PC-9 (cell line): ENCODE results near the gene COL11A2. TPM values are rescaled to one million over a fixed set of nuclear protein-coding genes. Genes with fewer than 3 reads are reported as not detected.

ENCODE experiments used
- BruUV-seq: library from RNA; stranded (reverse); fragments of 400-500 nt; replicated peaks from 2 replicates; lab custom pipeline; 2021; lab: Mats Ljungman, UMichigan
- CTCF ChIA-PET: fragments of 300-600 bp; sonication (Branson Sonifier 250); formaldehyde crosslinking; loops from one replicate; lab custom pipeline; 2022; ENCODE audit warnings: antibody characterized with exemption; lab: Charles Lee
- POLR2A ChIA-PET: fragments of 300-600 bp; sonication (Branson Sonifier 250); formaldehyde crosslinking; loops from one replicate; lab custom pipeline; 2022; ENCODE audit warnings: antibody characterized with exemption; ENCODE audit not compliant: unreplicated experiment; lab: Charles Lee
- DNase-seq, 2 experiments: peaks; one replicate each; pipeline versions ENCODE4 v3.0.0 to v3.0.0-alpha.2; 2015 to 2022; ENCODE audit warnings: mixed read lengths in 1 of 2
- H2AFZ ChIP-seq: fragments of 200-600 bp; sonication (generic); 2 replicates; pipeline ENCODE4 v1.8.1; 2017; ENCODE audit warnings: antibody characterized with exemption
- H3F3A ChIP-seq: fragments of 200-600 bp; sonication (generic); 2 replicates; pipeline ENCODE4 v1.8.1; 2017; ENCODE audit warnings: antibody characterized with exemption, mild to moderate bottlenecking, low read depth; ENCODE audit not compliant: insufficient read depth
- H3K27ac ChIP-seq: fragments of 200-600 bp; sonication (generic); 2 replicates; pipeline ENCODE4 v1.6.1; 2016; ENCODE audit warnings: mixed run types
- H3K27me3 ChIP-seq: fragments of 200-600 bp; sonication (generic); 2 replicates; pipeline ENCODE4 v1.6.1; 2016; ENCODE audit warnings: low read depth, mixed run types; ENCODE audit not compliant: insufficient read depth
- H3K36me3 ChIP-seq: fragments of 200-600 bp; sonication (generic); 2 replicates; pipeline ENCODE4 v1.6.1; 2016; ENCODE audit warnings: low read depth, mixed run types
- H3K4me1 ChIP-seq: fragments of 200-600 bp; sonication (generic); replicated peaks from 2 replicates; pipeline ENCODE4 v1.6.1; 2016; ENCODE audit warnings: mixed run types; ENCODE audit not compliant: insufficient read depth
- H3K4me2 ChIP-seq: fragments of 200-600 bp; sonication (generic); 2 replicates; pipeline ENCODE4 v1.6.1; 2017; ENCODE audit warnings: mixed run types
- H3K4me3 ChIP-seq: fragments of 200-600 bp; sonication (generic); 2 replicates; pipeline ENCODE4 v1.6.1; 2016; ENCODE audit warnings: mixed run types
- H3K79me2 ChIP-seq: fragments of 200-600 bp; sonication (generic); 2 replicates; pipeline ENCODE4 v1.6.1; 2017; ENCODE audit warnings: low read depth, mixed run types
- H3K9me2 ChIP-seq: fragments of 200-600 bp; sonication (generic); 2 replicates; pipeline ENCODE4 v1.8.1; 2017; ENCODE audit warnings: mild to moderate bottlenecking; ENCODE audit not compliant: insufficient read depth
- H3K9me3 ChIP-seq: fragments of 200-600 bp; sonication (generic); 2 replicates; pipeline ENCODE4 v1.8.1; 2016; ENCODE audit warnings: low read depth; ENCODE audit not compliant: insufficient read depth
- H4K20me1 ChIP-seq: fragments of 200-600 bp; sonication (generic); 2 replicates; pipeline ENCODE4 v1.8.1; 2017; ENCODE audit not compliant: insufficient read depth
- CTCF ChIP-seq: fragments of 200-600 bp; sonication (generic); conservative IDR thresholded peaks from 2 replicates; pipeline ENCODE4 v1.6.1; 2017; ENCODE audit warnings: mixed run types, antibody characterized with exemption, mild to moderate bottlenecking, moderate library complexity
- EZH2 ChIP-seq: fragments of 200-600 bp; sonication (generic); IDR thresholded peaks from 2 replicates; pipeline ENCODE4 v1.8.0; 2017; ENCODE audit warnings: antibody characterized with exemption, low read depth
- intact Hi-C: fragments of 100-400 bp; cut with micrococcal nuclease; formaldehyde crosslinking; loops from one replicate; pipeline ENCODE4 v1.10.0; 2022; ENCODE audit not compliant: unreplicated experiment
- total RNA-seq: library from RNA; stranded (reverse); gene quantifications from 2 replicates; pipeline ENCODE4 v1.2.3, GENCODE V29; 2021

COL11A2 gene
- total RNA-seq, 1 experiment from 2014 or later, result 2.2 TPM

- H3K4me1 ChIP-seq, result peaks cover 4% of the 10 kb centered on the region
- no peaks in the 10 kb centered on the region for H4K20me1 ChIP-seq
- BruUV-seq, result no TSS peak
- no peak overlapping the region for H3K4me3 ChIP-seq
- H3K27ac ChIP-seq, result no peak overlapping the region
- POLR2A ChIA-PET, result no interaction called here
- H2AFZ ChIP-seq, result no peak overlapping the region
- H3K4me2 ChIP-seq, result no peak overlapping the region
- H3K9me2 ChIP-seq, result no peaks in the 10 kb centered on the region
- H3K36me3 ChIP-seq, result no peaks in the 10 kb centered on the region
- peaks cover 38% of the 10 kb centered on the region for H3K27me3 ChIP-seq
- H3F3A ChIP-seq, result no peaks in the 10 kb centered on the region
- H3K79me2 ChIP-seq, result no peaks in the 10 kb centered on the region
- intact Hi-C loops, result loop anchor here (5.0 kb wide), 1 partner anchor 87 kb away; no protein-coding TSS in a partner anchor
- CTCF ChIA-PET, result interaction anchor here (1.2 kb wide), 1 partner anchor 86 kb away, joined by 3 read pairs; no protein-coding TSS in a partner anchor
- DNase-seq, result no peak
- H3K9me3 ChIP-seq, result no peaks in the 10 kb centered on the region
- no peak for TF ChIP-seq CTCF
- TF ChIP-seq EZH2, result no peak
These were observed 32.2 kb downstream of the COL11A2 start for GRCh38 chr6:33160096-33160495.

DNA sequence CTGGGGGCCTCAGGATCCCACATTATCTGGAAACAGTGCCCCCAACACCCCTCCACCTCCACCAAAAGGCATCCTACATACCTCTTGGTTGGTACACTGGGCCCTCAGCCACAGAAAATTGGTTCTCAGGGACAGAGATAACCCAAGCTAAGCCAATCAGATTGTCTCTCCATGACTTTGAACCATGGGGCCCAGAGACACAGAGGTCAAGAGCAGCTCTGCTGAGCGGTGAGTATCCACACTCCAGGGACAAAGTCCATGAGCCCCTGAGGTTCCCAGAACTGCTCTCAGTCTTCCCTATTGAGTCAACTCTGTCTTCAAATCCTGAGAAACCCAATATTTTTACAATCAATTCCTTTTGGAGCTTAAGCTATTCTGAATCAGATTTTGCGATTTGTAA is 35.3 kb downstream of the COL11A2 start:
- Histone ChIP-seq H3K9me3 (no peaks in the 10 kb centered on the region; the same call in 1 of the 2 replicates), H3K4me2 (no peak overlapping the region), H3F3A (no peaks in the 10 kb centered on the region), H2AFZ (no peak overlapping the region), H3K79me2 (no peaks in the 10 kb centered on the region), H3K9me2 (no peaks in the 10 kb centered on the region), H3K27ac (no peak overlapping the region), H3K4me1 (peaks cover 4% of the 10 kb centered on the region), H4K20me1 (no peaks in the 10 kb centered on the region), H3K4me3 (no peak overlapping the region), H3K27me3 (peaks cover 51% of the 10 kb centered on the region), H3K36me3 (no peaks in the 10 kb centered on the region)
- BruUV-seq, result no TSS peak
- intact Hi-C loops, result no loop called here
- ChIA-PET CTCF (no interaction called here), POLR2A (no interaction called here)
- no peak for TF ChIP-seq EZH2
- TF ChIP-seq CTCF, result no peak
- DNase-seq, result no peak

DNA sequence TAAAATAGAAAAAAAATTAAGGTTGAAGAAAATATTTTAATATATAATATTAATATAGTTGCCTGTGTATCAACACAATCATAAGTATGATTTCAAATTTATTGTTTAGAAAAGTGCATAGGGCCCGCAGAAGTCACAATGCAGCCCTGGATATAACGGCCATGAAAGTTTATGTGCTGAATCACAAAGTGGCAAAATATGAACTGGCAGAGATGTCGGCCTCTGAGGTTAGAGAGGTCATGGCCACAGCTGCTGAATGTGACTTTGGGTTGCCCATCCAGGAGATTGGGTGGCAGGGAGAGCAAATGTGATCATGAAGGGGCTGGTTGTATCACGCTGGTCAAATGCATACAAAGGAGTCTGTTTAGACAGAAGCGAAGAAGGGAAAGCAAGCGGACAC is 35.7 kb downstream of the COL11A2 start:
- no peak for DNase-seq
- ChIA-PET CTCF (no interaction called here), POLR2A (no interaction called here)
- H3F3A ChIP-seq, result no peaks in the 10 kb centered on the region
- no peak overlapping the region for H3K27ac ChIP-seq
- no peaks in the 10 kb centered on the region for H3K36me3 ChIP-seq
- intact Hi-C loops, result no loop called here
- H4K20me1 ChIP-seq, result no peaks in the 10 kb centered on the region
- H3K9me2 ChIP-seq, result no peaks in the 10 kb centered on the region
- H3K9me3 ChIP-seq, result no peaks in the 10 kb centered on the region; the same call in 1 of the 2 replicates
- peaks cover 55% of the 10 kb centered on the region for H3K27me3 ChIP-seq
- TF ChIP-seq EZH2 (no peak), CTCF (no peak)
- H3K4me2 ChIP-seq, result no peak overlapping the region
- H3K4me3 ChIP-seq, result no peak overlapping the region
- no TSS peak for BruUV-seq
- 0 out of 2 replicates have a peak, but pooled peaks cover under 1% of the 10 kb centered on the region for H3K4me1 ChIP-seq
- H3K79me2 ChIP-seq, result no peaks in the 10 kb centered on the region
- H2AFZ ChIP-seq, result no peak overlapping the region
